Tongue (tissue), 2 donors: ENCODE results near the gene DLL4. TPM values are rescaled to one million over a fixed set of nuclear protein-coding genes. Genes with fewer than 3 reads are reported as not detected.
"Not testable (repeated sequence)": the region's sequence is repeated elsewhere in the genome, so short reads cannot be mapped to it uniquely, and the experiment has no call there.

Experiments used
- DNase-seq: peaks from one replicate; pipeline ENCODE4 v3.0.0-alpha.2; 2015
- total RNA-seq: library from RNA; depleted of rRNA; stranded (reverse); fragments of >200 nt; gene quantifications from one replicate; pipeline ENCODE4 v1.2.3, GENCODE V29; 2014

DLL4 gene
- total RNA-seq, 1 donor from 2014 or later: 22.5 TPM

- DNase-seq: peak; percentile 82
Observed at GRCh38 chr15:40941528-40942336, 12.6 kb downstream of the DLL4 start.

GRCh38 chr15:40942337-40942854 is 13.3 kb downstream of the DLL4 start:
- DNase-seq: no peak

GRCh38 chr15:40942878-40943277 is 13.7 kb downstream of the DLL4 start:
- no peak for DNase-seq

- no peak for DNase-seq
Observed at GRCh38 chr15:40943764-40944365, 14.7 kb downstream of the DLL4 start.

GRCh38 chr15:40944510-40945296 is 15.6 kb downstream of the DLL4 start:
- no peak for DNase-seq

- no peak for DNase-seq
Observed at GRCh38 chr15:40948706-40949473, 19.8 kb downstream of the DLL4 start.

GRCh38 chr15:40949756-40950207 is 20.6 kb downstream of the DLL4 start:
- no peak for DNase-seq

- DNase-seq: no peak
Observed at GRCh38 chr15:40951764-40952163, 22.6 kb downstream of the DLL4 start.

- no peak for DNase-seq
Observed at GRCh38 chr15:40952301-40952900, 23.3 kb downstream of the DLL4 start.

- DNase-seq: peak; percentile 93
Observed at GRCh38 chr15:40952901-40953712, 24.0 kb downstream of the DLL4 start, which contains the start of gene CHAC1. Gene CHAC1, plus strand, starts transcription at chr15:40953471. Its CDS starts 113 bp downstream, at chr15:40953584.

- no peak for DNase-seq
Observed at GRCh38 chr15:40953713-40954074, 24.6 kb downstream of the DLL4 start.

GRCh38 chr15:40954158-40954848 is 25.2 kb downstream of the DLL4 start:
- not testable (repeated sequence) for DNase-seq

GRCh38 chr15:40955141-40955903 is 26.2 kb downstream of the DLL4 start:
- DNase-seq: no peak

- DNase-seq: peak; percentile 50
Observed at GRCh38 chr15:40955930-40956540, 26.9 kb downstream of the DLL4 start.

GRCh38 chr15:40956541-40956982 is 27.4 kb downstream of the DLL4 start:
- DNase-seq: peak; percentile 60

- DNase-seq: no peak
Observed at GRCh38 chr15:40957041-40957555, 28.0 kb downstream of the DLL4 start.

- peak; percentile 93 for DNase-seq
Observed at GRCh38 chr15:40957581-40958051, 28.5 kb downstream of the DLL4 start.

- DNase-seq: peak; percentile 81
Observed at GRCh38 chr15:40958146-40958545, 29.0 kb downstream of the DLL4 start.
